GM19099 (cell line): Measurements from ENCODE around the gene NPAS2.

Experiments
- POLR2A ChIP-seq: IDR thresholded peaks from 3 replicates; pipeline ENCODE4 v1.6.1; 2011; ENCODE audit warnings: low read depth; ENCODE audit not compliant: insufficient read length; ENCODE audit errors: extremely low read depth

Gene NPAS2

GRCh38 chr2:100808582-100808981 lies 11.4 kb upstream of the NPAS2 start:
- no peak for TF ChIP-seq POLR2A

- no peak for TF ChIP-seq POLR2A
These were observed 10.4 kb upstream of the NPAS2 start for GRCh38 chr2:100809506-100809905.

- no peak for TF ChIP-seq POLR2A
These were observed 9.3 kb upstream of the NPAS2 start for GRCh38 chr2:100810603-100811145.

DNA sequence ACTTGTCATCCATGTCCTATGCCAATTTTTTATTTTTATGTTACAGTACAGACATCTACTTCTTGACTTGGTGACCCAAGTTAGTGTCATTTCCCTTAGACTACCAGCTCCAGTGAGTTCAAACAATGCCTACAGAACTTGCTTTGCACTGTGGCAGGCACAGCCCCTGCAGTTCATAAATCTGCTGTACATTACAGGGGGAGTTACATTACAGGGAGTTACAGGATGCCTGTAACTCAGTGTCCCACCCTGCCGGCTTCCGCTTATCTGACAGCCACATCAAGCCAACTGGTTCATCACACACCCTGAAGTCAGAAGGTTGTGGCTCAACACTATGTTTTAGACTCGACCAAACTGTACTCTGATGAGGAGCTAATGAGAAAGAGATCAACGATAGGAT lies 7.8 kb upstream of the NPAS2 start:
- TF ChIP-seq POLR2A = no peak

DNA sequence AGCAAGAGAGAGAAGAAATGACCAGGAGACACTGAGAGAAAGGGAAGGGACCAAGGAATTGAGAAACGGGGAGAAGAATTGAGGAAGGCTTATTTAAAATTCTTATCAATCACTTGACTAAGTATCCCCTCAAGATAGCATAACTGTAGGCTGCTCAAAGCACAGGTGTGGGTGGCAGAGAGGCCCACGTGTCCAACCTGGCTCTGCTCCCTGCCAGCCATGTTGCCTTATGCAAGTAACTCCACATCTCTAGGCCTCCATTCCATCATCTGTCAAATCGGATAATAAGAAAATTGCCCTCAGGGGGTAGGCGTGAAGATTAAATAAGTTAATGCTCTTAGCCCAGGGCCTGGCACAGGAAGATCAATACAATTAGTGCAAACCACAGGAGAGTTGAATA lies 7.4 kb upstream of the NPAS2 start:
- no peak for TF ChIP-seq POLR2A

DNA sequence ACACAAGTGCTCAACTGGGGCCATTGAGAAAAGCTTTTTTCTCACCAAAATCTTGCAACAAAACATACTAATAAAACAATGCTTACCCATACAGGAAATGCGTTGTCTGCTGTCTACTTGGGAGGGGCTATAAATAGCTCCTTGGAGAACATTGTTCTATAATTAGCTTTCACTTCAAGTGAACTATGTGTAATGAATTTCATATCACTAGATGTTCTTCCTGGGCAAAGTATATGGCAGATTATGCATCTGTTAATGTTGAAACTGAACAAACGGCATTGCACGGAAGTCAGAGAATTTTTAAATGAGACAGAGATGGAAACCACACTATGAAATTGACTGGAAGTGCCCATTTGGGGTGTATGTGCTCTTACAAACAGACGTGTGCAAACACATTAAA lies 6.4 kb upstream of the NPAS2 start:
- no peak for TF ChIP-seq POLR2A

GRCh38 chr2:100814043-100814442 lies 5.9 kb upstream of the NPAS2 start:
- no peak for TF ChIP-seq POLR2A

- no peak for TF ChIP-seq POLR2A
These were observed 5.5 kb upstream of the NPAS2 start for GRCh38 chr2:100814453-100814852.

DNA sequence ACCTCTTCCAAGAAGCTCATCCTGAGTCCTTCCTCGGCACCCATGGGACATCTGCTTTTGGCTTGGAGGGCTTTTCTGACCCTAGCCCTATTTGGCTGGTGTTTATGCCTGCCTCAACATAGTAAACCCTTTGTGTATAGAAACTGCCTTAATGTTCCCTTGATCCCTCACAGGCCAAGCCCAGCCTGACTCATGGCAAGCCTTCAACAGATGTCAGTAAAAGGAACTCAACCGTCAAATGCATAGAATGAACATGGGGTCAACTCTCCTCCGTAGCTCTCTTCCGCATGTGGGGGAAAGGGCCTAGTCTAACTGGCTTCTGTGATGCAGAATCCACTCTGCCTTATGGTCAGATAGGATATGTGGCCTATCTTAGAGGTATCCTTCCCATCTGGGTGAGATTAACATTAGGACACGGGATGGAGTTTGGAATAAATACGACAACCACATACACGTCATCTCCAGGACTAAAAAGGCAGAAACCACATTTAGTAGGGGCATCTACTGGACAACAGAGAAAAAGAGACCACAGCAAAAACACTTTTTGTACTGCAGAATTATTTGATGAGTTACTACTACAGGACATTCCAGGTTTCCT lies 2.5 kb upstream of the NPAS2 start:
- TF ChIP-seq POLR2A = no peak

DNA sequence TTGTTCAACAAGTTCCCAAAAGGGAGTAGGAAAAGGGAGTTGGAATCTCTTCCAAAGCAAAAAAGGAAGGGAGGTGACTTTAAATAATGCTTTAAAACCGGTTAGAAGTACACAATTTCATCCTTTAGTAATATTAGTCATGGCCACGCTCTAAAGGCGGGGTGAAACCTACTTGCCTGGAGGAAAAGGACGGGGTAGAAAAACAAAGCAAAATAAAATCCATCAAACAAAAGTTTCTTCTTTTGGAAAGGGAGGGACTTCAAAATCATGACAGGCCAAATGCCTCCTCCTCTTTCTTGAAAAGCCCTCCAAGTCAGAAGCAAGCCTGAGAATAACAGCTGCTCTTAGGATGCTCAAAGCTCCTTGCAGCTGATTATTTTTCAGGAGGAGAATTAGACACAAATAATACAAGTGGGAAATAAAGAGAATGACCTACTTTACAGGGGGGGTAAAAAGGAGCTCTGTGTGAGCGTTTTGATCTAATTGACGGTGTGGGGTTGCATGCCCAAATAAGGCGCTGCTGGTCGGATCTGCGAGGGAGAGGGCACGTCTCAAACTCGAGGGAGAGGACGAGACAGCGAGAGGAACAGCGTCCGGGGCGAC lies 1.8 kb upstream of the NPAS2 start:
- TF ChIP-seq POLR2A = no peak

DNA sequence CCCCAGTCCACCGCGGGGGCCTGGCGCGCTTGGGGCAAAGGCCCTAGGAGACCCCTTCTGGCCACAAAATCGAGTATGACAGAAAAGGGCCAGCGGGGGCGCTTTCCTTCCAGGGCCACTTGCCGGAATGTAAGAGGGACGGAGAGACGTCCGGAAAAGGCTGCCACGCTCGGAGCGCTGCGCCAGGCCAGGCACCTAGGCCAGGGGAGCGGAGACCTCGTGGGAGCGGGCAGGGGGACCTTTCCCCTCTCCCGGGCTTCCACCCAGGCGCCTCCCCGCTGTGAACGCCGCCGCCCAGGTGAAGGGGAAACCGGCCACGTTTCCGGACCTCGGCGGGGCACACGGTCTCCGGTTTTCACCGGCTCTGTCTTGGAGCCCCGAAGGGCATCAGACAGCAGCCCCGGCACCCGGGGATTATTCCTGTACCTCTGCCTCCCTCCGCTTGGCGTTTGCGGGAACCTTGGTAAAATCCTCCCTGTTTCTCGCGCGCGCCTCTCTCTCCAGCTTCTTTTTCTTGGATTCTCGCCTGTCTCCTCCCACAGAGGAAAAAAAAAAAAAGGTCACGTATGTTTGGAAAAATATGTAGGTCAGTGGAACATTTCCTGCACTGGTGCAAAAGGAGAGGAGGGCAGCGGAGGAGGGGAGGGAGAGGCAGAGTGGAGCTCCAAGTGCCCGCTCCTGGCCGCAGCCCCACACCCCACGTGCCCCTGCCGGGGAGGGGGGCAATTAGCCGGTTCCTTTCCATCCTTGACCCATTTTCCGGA lies 1.2 kb upstream of the NPAS2 start:
- no peak for TF ChIP-seq POLR2A

DNA sequence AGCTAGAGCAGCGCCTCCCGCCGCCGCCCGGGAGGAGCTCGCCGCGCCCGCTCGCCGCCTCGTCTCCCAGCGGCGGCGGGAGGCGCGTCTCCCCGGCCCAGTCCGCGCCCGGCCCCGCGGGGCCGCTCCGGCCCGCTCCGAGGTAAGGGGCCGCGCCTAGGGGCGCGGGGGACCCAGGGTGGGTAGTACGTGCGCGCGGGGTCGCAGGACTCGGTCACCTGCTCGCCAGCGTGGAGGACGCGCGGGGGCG lies 259 bp downstream of the NPAS2 start:
- TF ChIP-seq POLR2A = no peak

DNA sequence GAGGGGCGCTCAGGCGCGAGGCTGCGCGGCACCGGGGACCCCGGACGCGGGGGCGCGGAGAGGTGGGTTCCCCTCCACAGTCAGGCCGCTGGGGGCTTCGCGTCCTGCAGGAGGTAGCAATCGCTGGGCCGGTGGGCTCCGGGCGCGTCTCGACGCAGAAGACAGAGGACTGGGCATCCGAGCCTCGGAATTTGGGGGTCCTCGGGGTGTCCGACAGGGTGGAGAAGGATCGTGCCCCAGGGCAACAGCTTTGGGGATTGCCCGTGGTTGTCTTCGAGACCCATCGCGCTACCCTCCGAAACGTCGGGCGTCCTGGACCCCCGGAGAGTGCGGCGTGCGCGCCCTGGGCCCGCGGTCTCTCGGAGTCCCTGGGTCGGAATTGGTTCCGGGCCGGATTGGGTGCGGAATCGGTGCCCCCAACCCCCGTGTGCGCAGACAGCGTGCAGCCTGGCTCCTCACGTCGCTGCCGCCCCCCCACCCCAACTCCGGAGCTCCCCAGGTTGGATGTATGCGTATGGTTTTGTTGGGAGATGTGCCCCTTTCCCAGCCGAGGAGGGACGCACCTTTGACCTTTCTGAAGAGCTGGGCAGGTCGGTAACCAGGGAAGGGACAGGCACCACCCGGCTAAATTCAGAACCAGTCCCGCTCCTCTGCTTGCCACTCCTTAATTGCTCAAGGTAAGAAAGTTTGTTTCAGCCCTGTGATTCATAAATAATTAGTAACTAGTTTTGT lies 750 bp downstream of the NPAS2 start:
- TF ChIP-seq POLR2A = no peak

- TF ChIP-seq POLR2A = no peak
These were observed 1.4 kb downstream of the NPAS2 start for GRCh38 chr2:100821255-100821910.

- TF ChIP-seq POLR2A = no peak
These were observed 1.9 kb downstream of the NPAS2 start for GRCh38 chr2:100821911-100822265.
